NCI-H1436 treated with DMSO at 0.1 percent for 48 hours (cell line): ENCODE measurements around the gene PTPN1.

Experiments used
- DNase-seq: peaks from one replicate; lab custom pipeline; 2025; lab: John Stamatoyannopoulos, UW

The PTPN1 gene

DNA sequence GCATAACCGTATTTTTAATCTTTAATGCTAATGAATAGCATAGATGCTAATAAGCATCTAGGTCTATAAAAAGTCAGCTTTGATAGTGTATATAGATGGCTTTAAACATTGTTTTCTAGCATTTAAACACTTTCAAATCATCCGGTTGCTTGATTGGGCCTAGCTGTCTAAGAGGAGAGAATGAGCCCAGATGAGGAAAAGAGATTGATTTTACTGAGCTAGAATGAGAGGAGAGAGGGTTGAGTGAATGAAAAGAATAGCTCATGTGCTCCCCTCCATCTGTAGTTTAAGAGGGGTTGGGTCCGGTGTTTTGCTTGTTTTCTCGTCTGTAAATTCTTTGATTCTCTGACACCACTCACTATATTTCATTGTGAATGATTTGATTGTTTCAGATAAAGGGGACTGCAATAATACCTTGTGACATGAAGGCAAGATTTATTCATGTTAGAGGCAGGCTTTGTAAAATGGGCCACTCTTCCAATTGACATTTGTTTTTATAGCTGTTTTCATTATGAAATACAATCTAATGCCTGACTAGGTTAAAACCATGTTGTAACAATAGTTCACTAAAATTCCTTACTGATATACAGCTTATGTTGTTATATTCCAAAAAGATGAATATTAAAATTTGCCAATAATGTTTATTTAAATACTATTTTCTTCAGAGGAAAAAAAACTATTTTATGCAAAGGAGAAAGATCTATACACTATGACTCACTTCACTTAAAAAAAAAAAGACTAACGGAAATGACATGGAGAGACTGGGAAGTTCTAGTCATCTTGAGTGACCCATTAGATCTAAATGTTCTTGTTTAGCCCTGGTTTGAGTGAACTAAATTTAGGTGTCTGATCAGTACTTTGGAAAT lies 3.2 kb downstream of the PTPN1 start:
- DNase-seq: no peak

- no peak for DNase-seq
Observed at GRCh38 chr20:50514035-50514337, 3.8 kb downstream of the PTPN1 start.

DNA sequence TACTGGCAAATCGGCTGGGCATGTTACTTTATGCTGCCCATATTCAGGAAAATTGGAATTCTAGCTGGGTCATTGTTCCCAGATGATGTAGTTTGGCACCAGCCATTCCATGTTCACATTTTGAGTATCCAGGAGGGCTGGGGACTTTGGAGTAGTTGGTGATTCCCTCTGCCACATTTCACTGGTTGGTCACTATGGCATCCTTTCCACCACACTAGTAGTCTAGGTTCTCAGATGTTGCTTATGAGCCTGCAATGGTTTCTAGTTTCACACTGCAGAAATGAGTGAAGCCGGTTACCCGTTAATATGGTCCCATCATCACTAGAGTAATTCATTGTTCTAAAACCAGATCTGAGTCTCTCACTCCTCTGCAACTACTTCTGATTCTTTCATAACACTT lies 4.6 kb downstream of the PTPN1 start:
- no peak for DNase-seq

DNA sequence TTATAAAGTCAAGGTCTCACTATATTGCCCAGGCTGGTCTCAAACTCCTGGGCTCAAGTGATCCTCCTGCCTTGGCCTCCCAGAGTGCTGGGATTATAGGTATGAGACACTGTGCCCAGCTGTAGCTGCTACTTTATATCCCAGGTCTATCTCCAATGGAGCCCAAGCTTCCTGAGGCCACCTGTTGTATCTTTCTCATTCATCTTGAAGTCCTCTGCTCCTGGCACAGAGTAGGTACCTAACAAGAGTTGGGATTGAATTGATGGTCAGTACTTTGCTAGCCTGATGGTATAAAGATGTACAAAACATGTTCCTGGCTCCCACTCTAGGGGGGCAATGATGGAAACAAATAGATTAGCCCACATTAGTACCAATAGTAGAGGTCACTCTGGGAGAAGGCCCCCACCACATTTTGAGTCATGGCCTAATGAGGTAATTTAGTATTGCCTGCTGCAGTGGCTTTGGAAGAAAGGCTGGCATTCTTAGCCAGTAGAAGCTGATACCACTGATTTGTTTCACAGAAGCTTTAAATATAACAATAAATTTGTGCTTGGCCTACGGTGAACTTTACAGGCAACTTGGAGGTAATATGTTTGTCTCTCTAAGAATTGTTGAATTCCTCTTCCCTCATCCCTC lies 5.4 kb downstream of the PTPN1 start:
- DNase-seq: no peak

GRCh38 chr20:50516180-50516934 lies 6.2 kb downstream of the PTPN1 start:
- no peak for DNase-seq

DNA sequence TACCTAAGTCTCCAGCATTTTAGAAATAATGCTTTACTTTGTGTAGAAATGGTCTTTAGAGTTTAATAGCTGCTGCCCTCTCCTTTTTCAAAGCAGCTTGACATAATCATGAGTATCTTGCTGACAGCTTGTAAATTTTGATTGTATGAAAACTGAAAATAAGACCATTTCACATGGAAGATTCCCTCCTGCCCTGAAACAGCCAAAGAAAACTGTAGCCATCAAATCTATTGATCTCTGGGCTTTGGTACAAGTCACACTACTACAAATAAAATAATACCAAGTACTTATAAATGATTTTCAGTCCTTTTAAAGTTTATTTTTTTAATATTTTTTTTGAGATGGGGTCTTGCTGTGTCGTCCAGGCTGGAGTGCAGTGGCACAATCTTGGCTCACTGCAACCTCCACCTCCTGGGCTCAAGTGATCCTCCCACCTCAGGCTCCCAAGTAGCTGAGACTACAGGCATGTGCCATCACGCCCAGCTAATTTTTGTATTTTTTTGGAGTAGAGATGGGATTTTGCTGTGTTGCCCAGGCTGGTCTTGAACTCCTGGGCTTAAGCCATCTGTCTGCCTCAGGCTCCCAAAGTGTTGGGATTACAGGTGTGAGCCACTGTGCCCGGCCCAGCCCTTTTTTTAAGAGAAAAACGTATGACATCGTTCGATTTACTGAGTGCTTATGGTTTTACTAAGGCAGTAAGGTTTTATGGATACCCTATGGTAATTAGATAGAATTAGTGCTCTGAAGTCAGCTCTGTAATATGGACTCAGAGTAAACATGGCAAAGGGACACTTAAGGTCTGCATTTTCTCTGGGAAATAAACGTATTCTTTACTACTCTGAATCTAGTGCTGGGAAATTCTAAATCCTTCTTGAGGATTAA lies 7.0 kb downstream of the PTPN1 start:
- no peak for DNase-seq

- DNase-seq: no peak
Observed at GRCh38 chr20:50517817-50518154, 7.6 kb downstream of the PTPN1 start.

- no peak for DNase-seq
Observed at GRCh38 chr20:50518270-50518721, 8.1 kb downstream of the PTPN1 start.

- no peak for DNase-seq
Observed at GRCh38 chr20:50519036-50519762, 9.0 kb downstream of the PTPN1 start.

DNA sequence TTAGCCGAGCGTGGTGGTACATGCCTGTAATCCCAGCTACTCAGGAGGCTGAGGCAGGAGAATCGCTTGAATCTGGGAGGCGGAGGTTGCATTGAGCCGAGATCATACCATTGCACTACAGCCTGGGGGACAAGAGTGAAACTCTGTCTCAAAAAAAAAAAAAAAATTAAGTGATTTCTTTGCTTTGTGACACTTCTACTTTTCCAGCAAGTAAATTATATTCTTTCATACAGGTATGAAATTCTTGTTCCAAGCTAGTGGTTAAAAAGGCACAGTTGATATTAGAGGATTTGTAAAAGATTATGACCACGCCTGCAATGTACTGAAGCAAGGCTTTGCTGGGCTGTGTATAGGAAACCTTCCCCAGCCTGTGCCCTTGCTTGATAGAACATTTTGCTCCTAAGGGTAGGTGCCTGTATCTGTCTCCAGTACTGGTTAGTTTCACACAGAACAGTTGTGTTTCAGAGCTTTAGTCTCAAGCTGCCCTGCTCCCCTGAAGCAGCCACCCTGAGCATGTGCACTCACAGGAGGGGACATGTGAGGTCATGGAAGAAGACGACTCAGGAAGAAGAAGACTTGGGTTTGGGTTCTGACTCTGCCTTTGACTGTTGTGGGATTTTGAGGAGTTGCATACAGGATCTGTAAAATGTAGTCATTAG lies 10.2 kb downstream of the PTPN1 start:
- no peak for DNase-seq

DNA sequence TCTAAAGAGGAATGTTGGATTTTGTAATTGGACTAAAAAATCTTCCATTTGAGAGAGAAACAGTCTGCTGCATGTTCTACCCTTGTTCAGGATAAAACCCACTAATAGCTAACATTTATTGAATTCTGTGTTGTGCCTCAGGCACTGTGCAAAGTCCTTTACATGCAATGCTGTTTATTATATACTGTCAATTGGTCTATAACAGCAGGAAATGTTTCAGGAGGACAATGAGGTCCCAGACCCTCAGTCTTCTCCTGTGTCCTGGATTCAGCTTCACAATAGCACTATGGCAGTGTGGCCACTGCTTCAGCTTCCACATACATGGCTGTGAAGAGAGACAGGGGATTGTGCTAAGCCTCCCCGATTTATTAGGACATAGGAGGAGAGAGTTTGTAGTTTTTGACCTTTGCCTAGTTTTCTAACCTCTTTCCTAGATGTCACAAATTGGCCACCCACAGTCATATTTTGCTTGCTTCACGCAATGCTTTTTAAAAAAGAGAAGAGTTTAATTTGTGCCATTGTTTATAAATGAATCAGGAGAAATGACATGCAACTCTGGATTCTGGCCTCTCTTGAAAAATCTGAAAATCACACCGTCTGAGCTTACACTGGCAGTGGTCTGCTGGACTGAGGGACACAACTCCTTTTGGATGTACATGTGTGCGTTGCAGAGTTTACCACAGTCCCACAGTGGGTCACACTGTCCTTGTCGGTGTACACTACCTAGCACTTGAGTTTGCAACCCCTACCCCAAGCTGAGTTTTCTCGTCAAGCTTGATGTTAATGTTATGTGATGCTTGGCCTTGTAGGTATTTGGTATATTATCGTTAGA lies 11.3 kb downstream of the PTPN1 start:
- DNase-seq: no peak

GRCh38 chr20:50522053-50522674 lies 12.0 kb downstream of the PTPN1 start:
- DNase-seq: no peak

DNA sequence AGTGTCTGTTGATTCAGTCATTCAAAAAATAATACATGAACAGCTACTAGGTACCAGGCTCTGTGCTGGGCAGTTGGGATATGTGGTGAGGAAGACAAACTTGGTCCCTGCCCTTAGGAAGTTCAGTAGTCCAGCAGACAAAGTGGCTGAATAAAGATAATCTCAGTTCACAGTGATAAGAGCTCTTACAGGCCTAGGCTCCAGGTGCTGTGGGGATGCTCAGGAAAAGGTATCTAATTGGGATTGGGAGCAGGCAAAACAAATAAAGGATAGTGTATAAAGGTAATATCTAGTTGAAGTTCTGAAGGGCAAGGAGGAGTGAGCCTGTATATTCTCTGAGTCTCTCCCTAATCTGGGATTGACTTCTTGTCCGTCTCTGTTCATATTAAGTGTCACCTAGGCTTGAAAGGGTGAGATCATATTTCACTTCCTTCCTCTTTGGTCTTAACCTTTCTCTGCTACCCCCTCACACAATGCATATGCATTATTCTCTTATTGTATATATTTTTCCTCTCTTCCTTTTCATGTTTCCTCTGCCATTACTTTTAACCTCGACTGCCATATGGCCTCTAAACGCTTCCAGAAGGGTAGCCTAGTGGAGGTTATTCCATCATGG lies 13.5 kb downstream of the PTPN1 start:
- no peak for DNase-seq

DNA sequence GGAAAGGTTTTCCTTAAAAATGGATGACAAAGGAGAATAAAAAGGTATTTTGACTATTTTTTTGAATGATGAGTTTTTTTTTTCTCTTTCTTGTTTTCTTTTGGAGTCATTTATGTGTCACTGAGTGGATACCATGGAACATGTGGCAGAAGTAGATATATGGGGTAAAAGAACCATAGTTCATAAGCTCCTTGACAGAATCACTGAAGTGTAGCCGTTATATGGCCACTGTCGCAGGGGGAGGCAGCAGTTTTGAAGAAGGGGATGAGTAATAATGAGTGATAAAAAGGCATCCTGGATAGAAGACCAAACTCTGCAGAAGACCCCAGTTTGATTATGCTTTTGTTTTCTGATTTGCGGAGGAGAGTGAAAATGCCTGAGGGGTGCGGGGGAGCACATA lies 15.5 kb downstream of the PTPN1 start:
- DNase-seq: no peak

GRCh38 chr20:50526403-50526989 lies 16.3 kb downstream of the PTPN1 start:
- DNase-seq: no peak

- DNase-seq: no peak
Observed at GRCh38 chr20:50527068-50527605, 17.0 kb downstream of the PTPN1 start.

GRCh38 chr20:50528129-50528528 lies 17.9 kb downstream of the PTPN1 start:
- DNase-seq: no peak

- DNase-seq: no peak
Observed at GRCh38 chr20:50528804-50529351, 18.7 kb downstream of the PTPN1 start.
